ENCODE data around the gene HTT.

- TF ChIP-seq CTCF (IDR thresholded peaks at IDR 0.05; ENCODE audit: insufficient read depth, low read depth, low read length), result no peak
- no peak for TF ChIP-seq EZH2 (IDR thresholded peaks at IDR 0.05; ENCODE audit: insufficient read depth, low read length)
Measured at GRCh38 chr4:3215256-3215655, 140.8 kb downstream of the HTT start.

Data from astrocyte (in vitro differentiated cells and primary cell).